NCI-H2029 treated with DMSO at 0.1 percent for 48 hours (cell line): ENCODE data around the gene TAPT1.
"Not testable (repeated sequence)": the region's sequence is repeated elsewhere in the genome, so short reads cannot be mapped to it uniquely, and the experiment has no call there.

Source experiments
- DNase-seq: peaks from one replicate; lab custom pipeline; 2025; lab: John Stamatoyannopoulos, UW

Gene TAPT1

DNA sequence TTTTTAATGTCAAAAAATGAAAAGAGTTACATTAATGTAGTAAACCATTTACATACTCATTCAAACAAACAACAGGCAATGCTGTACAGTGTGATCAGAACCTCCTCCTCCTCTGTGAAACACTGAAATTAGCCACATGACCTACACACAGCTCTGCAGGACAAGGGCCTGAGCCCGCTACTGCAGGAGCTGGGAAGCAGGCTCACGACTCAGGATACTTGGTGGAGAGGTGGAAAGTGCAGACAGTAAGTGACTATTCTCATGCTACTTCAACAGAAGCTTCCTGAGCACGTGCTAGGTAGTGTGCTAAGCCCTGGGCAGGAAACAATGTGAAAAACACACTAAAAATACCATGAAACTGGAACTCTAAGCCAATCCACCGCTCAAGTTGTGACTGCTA lies 56.8 kb downstream of the TAPT1 start:
- no peak for DNase-seq

DNA sequence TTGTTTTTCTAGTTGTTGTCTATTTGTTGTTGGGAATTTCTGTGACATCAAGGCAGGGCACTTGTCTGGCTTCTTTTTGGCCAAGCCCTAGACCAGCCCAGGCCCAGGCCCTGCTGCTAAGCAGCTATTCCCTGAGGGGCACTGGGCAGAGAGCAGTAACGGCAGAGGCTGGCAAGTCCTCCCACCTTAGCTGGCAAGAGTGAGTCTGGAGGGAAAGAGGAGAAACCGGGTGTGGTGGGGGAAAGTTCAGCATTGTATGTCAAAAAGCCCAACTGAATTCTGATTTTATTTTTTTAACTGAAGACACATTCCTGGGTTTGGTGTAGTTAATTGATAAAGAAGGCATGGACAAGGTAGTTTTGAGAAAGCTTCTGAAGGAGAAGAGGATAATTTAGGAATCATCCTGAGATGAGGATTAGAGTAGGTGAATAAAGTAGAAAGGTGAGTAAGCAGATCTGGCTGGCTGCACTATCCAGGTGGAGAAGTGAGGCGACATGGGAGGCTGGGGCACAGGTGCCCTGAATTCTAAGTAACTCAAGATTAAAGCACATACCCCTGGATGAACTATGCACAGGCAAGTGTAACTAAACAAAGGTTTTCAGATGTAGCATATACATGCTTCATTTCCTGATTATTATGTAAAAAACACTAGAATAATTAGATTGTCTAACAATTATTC lies 57.4 kb downstream of the TAPT1 start:
- no peak for DNase-seq

DNA sequence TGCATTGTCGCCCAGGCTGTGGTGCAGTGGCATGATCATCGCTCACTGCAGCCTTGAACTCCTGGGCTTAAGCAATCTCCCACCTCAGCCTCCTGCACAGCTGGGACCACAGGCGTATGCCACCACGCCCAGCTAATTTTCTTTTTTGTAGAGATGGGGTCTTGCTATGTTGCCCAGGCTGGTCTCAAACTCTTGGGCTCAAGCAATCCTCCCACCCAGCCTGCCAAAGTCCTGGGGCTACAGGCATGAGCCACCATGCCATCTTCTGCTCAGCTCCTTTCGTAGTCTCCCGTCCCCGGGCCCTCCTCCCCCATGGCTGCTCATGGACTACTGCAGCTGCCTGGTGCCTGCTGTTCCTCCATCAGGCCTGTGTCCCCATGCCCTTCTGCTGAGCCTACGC lies 58.1 kb downstream of the TAPT1 start:
- no peak for DNase-seq

DNA sequence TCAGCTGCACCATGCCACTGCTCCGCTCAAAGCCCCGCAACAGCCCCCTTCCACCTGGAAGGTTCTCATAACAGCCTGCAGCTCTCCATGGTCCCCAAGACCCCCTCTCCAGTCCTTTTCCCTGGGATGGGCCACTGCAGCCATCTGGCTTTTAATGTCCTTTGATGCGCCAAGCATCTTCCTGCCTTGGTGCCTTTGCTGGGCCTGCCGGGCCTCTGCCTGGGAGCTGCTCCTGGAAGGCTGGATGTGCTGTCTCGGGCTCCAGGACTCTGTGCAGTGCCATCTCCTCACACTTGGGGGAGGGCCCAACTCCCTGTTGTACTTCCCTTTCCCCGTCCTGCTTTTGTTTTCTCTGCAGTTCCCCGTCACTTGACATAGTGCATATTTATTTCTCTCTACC lies 60.3 kb downstream of the TAPT1 start:
- no peak for DNase-seq

GRCh38 chr4:16162891-16163290 lies 63.4 kb downstream of the TAPT1 start:
- DNase-seq, result no peak

- DNase-seq, result no peak
These were observed 64.3 kb downstream of the TAPT1 start for GRCh38 chr4:16161851-16162408.

GRCh38 chr4:16160457-16160856 lies 65.8 kb downstream of the TAPT1 start:
- DNase-seq, result no peak

- no peak for DNase-seq
These were observed 67.0 kb downstream of the TAPT1 start for GRCh38 chr4:16159286-16159685.

DNA sequence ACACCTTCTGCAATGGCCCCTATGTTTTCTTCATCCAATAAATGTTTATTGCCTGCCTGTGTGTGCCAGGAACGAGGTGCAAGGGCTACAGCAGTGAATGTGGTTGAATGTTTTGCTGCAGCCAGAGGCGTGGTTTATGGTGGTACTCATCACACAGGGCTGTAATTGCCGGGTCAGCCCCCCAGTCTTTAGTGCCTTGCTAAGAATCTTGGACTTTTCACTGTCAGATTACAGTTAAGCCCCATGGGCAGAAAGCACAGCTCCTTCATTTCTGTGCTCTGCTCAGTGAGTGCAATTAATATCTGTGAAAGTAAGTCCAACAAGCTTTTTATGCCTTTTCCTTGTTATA lies 67.8 kb downstream of the TAPT1 start:
- no peak for DNase-seq

- no peak for DNase-seq
These were observed 68.4 kb downstream of the TAPT1 start for GRCh38 chr4:16157609-16158503.

DNA sequence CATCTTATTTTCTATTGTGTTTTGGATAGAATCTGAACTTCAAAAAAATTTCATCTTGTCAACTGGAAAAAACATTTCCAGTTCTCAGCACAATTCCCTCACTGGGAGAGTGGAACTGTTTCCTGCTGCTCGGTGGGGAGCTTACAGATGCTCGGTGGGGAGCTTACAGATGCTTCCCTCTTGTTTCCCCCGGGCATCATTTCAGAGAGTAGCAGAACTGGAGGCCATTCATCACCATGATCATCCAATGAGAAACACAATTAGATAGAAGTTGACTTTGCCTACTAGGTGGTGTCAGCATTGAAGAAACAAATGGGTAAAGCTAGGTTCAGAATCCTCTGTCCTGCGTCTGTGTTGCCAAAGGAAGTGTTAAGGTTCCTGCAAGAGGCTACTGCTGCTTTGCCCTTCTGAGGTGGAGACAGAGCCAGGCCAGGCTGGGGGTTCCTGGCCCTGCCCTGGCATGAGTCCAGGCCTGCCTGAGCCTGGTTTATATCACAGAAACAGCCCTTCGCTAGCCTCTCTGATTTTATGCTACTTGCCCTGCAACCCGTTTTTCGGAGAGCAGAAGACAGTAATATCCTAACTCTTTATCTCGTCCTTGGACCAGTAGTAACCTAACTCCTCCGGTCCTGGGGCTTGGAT lies 70.6 kb downstream of the TAPT1 start:
- no peak for DNase-seq

DNA sequence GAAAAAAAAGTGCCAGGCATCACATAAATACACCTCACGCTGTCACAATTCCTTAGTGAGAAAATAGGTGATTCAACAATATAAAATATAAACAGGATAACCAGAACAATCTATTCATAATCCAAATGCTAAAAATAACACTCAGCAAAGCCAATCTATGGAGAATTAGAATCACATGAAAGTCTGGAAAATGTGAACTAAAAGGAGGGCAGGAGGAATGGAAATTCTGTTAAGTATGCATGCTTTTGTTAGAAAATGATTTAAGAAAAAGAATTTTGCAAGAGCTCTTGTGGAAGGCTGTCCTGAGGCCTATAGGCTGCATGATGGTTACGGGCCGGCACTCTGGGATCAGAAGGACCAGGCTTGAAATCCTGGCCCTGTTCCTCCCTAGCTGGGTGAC lies 71.8 kb downstream of the TAPT1 start:
- DNase-seq, result no peak

GRCh38 chr4:16150716-16151115 lies 75.6 kb downstream of the TAPT1 start:
- no peak for DNase-seq

GRCh38 chr4:16144913-16145312 lies 81.4 kb downstream of the TAPT1 start:
- DNase-seq, result not testable (repeated sequence)

GRCh38 chr4:16142598-16143310 lies 83.5 kb downstream of the TAPT1 start:
- no peak for DNase-seq

- peak; percentile 71 for DNase-seq
These were observed 85.4 kb downstream of the TAPT1 start for GRCh38 chr4:16140879-16141249.

DNA sequence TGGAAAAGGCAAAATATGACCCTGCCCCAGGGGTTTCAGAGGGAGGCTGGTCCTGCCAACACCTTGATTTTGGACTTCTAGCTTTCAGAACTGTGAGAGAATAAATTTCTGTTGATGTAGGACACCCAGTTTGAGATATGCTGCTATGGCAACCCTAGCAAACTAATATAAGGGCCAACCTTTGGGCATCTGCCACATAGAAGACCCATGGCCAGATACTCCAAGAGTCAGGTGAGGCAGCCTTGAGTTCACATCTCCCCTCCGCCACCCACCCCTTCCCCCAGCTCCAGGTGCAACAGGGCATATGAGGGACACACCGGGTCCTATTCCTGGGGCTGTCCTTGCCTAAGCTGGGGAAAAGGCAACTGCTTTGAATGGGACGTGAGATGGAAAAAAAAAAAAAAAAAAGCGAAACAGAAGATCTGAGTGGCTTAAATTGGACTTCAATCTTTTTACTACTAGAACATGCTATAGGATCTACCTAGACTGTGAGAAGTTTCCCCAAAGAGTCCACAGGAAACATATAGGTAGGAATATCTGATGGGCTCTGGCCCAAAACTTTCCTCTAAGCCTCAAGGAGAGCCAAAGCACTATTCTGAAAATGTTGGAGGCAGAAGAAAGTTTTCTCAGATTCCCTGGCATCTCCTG lies 85.9 kb downstream of the TAPT1 start:
- DNase-seq, result no peak

- no peak for DNase-seq
These were observed 87.0 kb downstream of the TAPT1 start for GRCh38 chr4:16139066-16139945.

GRCh38 chr4:16136827-16137226 lies 89.4 kb downstream of the TAPT1 start:
- DNase-seq, result peak; percentile 32

DNA sequence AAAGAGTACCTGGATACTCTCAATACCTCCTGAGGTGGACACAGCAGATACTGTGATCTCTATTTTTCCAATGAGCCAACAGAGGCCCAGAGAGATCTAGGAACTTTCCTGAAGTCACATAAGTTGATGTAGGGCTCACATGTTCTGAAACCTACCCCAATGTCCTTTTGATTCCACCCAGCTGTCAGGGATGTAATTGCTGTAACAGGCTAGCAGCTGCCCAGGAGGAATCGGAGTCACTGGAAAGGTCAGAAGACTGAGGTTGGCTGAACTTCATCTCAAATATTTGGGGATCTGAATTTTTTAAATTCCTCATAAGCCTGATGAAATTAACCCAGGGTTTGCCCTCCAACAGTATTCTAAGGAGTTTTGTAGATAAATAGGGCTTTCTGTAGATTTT lies 90.0 kb downstream of the TAPT1 start:
- DNase-seq, result no peak

DNA sequence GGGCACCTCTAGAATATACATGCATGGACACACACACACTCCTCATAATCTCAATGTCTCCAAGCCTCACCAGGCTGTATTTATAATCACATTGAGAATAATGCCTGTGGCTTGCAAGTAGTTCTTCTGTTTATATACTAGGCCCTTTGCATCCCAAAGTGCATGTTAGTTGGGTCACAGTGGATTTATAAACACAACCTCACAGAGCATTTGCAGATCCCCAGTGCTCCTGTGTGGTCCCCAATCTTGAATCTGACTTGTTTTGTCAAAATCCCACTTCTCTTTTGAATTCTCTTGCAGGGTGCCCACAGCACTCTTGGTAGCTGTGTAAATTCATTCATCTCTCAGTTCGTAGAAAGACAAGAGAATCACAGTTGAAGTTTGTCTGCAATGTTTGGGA lies 92.9 kb downstream of the TAPT1 start:
- DNase-seq, result no peak
